NCI-H146 treated with DMSO at 0.1 percent for 48 hours (cell line): ENCODE data around the gene UGT3A1.
"Not testable (repeated sequence)": the region's sequence is repeated elsewhere in the genome, so short reads cannot be mapped to it uniquely, and the experiment has no call there.

ENCODE experiments used
- DNase-seq: peaks from one replicate; lab custom pipeline; 2025; ENCODE audit not compliant: unreplicated experiment; lab: John Stamatoyannopoulos, UW

Gene UGT3A1, protein sequence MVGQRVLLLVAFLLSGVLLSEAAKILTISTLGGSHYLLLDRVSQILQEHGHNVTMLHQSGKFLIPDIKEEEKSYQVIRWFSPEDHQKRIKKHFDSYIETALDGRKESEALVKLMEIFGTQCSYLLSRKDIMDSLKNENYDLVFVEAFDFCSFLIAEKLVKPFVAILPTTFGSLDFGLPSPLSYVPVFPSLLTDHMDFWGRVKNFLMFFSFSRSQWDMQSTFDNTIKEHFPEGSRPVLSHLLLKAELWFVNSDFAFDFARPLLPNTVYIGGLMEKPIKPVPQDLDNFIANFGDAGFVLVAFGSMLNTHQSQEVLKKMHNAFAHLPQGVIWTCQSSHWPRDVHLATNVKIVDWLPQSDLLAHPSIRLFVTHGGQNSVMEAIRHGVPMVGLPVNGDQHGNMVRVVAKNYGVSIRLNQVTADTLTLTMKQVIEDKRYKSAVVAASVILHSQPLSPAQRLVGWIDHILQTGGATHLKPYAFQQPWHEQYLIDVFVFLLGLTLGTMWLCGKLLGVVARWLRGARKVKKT

DNA sequence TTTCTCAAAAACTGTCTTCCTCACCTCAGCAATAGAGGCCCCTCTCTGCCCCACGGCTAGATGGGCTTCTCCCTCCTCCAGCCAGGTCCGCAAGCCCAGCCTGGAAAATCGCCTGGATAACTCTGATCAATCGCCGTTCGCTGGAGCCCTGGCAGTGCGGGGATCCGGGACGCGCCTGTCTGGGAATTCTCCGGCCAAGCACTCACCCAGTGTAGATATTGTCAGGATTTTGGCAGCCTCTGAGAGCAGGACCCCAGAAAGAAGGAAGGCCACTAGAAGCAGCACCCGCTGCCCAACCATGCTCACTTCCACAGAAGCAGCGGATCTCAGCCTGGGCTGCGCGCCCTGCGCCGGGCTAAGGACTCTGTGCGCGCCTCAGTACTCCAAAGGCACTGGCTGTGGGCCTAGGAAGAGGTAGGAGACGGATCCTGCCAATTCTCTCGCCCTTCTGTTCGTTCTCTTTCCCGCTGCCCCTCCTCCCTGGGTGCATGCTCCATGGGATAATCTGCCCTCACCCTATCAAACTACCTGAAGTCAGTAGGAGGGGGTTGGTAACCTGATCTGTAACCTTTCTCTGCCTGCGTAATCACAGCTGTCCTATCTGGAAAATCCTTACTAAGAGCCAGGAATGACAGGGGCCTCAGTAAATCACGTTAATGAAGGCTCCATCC, at the start of gene UGT3A1:
UGT3A1 (minus strand) TSS at position 450 of the 671 bp plus-strand sequence; CDS start at position 300, 150 bp downstream.
- DNase-seq, result no peak

DNA sequence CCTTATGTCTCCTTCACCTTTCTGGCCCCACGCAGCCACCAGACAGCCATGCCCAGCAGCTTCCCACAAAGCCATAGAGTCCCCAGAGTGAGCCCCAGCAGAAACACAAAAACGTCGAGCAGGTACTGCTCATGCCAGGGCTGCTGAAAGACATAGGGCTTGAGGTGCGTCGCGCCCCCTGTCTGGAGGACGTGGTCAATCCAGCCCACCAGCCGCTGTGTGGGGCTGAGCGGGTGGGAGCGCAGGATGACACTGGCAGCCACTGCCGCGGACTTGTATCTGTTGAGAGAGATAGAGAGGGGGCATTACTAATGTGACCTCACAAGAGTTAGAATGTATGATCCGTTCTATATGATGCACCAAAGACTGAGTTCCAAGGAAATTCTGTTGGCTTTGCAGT, 44.5 kb upstream of the UGT3A1 start:
- DNase-seq, result no peak

DNA sequence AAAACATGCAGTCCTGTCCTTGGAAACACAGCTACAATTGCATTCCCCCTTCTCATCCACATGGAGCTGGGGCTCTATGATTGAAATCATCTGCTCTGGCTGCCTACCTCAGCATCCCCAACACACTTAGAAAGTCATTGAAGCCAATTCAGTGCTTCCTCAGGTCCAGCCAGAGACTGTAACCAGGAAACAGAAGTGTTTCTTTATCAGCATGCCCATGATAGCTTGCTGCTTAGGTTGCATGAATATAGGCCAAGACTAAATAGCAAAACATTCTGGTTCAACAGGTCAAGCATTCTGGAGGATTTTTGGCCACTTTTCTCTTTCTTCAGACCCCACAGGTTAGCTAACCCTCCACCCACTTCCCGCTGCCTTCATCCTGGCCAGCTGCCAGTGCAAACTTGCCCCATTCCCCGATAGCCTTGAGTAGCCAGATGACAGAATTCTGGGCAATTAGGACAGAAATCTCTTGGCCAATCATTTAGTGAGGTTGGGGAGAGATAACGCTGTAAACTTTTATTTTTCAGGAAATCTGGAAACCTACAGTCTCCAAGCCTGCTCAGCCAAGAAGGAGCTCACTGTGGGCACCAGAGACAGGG, 43.4 kb upstream of the UGT3A1 start:
- not testable (repeated sequence) for DNase-seq

DNA sequence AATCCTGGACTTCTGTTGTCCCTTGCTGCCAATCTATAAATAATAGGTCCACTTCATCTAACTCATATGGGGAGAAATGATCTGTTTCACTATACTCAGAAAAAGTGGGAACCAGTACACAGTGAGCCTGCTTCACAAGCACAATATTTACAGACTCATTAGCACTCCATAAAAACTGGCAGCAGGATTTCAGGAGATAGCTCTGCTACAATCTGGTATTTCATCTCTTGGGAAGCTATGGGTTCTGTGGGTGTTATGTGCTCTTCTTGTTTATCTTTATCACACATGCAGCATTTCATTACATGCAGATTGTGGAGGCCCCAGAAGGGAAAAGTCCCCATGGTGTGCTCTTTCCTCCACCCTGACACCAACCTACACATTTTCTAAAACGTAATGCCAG, 42.3 kb upstream of the UGT3A1 start:
- DNase-seq, result no peak

DNA sequence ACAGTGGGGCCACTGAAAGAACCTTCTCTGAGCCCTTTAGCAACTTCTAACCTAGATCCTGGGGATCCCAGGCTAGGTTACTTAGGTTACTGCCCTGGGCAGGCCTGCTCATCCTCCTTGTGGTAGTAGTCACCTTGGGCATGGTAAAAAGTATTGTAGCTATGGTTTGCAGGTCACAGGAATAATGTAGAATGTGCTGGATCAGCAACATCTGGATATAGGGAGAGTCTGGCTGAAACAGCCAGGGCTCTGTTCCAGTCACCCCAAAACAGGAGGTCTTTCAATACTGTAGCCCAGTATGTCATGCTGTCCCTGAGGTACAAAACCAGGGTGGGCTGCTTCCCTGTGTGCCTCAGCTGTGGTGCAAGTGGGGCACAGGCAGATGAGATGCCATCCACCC, 41.9 kb upstream of the UGT3A1 start:
- no peak for DNase-seq

DNA sequence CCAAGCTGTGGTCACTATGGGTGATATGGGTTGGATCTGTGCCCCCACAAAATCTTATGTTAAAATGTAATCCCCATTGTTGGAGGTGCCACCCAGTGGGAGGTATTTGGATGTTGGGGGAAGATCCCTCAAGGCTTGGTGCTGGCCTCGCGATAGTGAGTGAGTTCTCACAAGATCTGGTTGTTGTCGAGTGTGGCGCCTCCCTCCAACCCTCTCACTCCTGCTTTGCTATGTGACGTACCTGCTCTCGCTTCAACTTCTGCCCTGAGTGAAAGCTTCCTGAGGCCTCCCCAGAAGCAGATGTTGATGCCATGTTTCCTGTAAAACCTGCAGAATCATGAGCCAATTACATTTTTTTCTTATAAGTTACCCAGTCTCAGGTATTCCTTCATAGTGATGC, 40.0 kb upstream of the UGT3A1 start:
- no peak for DNase-seq

DNA sequence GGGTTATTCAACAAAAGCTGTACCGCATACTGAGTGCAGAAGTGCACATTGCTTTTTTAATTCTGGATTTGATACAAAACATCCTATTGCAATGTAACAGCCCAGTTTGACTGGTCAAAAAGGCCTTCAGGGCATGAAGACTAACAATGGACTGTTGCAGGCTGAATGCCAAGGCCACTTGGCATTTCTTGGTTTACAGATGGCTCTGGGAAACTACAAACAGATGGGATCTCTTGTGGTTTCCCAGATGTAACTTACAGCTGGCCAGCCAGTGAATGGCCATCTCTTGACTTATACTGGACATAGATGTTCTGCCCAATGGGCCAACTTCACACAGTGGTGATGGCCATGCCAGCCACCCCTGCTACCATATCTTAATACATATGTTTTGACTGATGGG, 38.7 kb upstream of the UGT3A1 start:
- DNase-seq, result no peak

DNA sequence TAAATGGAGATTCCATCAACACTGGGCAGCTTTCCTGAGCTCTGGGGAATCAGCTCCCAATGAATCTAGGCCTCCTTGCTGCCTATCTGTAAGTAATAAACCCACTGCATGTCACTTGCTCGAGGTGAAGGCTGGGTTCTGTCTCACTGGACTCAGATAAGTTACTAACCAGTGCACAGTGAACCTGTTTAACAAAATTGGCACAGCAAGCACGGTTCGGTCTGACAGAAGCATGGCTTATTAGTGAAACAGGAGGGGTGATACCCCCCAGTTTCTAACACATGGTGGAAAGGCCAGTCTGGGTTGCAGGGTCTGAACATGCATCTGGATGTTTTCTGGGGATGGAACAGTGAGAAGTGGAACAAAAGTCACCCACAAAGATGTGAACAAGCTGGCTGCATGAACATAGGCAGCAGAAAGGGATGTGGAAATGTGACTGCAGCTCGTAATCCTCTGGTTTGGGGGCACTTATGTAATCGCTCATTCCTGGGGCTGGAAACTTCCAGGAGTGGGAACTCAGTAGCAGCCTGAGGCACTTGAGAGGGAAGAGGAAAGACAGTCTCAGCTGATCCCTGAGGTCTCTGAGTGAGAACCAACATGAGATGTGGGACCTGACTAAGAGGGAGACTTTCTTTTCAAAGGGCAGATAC, 37.8 kb upstream of the UGT3A1 start:
- DNase-seq, result no peak

DNA sequence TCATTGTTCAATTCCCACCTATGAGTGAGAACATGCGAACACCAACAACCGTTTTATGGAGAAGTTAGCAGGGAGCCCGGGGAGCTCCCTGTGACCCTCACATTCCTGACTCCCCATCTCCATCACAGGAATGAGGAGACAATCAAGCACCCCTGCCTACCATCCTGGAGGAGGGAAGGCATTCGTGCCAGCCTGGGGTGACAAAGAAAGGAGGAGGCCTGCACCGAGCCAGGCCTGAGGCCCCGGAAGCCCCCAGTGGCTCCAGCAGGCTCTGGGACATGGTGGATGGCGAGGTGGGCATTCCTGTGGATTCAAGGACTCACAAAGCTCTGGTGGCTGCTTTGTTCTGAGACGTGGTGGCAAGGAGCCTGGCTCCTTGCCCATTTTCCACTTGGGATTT, 36.5 kb upstream of the UGT3A1 start:
- no peak for DNase-seq

DNA sequence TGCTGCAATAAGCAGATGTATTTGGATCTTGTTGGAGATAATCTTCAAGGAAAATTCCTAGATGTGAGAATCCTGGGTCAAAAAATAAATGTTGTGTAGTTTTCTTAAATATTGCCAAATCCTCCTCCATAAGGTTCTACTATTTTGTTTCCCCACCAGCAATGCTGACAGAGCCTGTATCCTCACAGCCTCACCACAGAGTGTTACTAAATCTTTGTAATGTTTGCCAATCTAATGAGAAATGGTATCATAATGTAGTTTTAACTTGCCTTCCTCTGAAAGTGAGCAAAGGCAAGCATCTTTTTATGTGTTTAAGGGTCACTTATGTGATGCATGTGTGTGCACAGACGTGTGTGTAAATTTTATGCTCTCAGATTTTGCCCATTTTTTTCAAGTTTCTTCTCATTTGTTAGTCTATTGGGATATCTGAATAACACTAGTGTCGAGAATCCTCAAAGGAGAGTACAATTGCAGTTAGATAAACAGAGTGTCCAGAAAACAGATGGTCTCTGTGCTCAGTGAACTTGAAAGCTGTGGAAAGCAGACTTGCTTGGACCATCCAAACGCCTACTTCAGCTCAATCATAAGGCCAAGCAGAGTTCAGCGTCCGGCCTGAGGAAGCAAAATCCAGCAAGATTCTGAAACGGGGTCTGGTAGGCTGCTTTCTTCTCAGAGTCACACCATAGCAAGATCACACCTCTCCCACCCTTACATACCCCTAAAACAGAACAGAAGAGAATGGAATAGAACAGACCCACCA, 35.7 kb upstream of the UGT3A1 start:
- DNase-seq, result no peak

DNA sequence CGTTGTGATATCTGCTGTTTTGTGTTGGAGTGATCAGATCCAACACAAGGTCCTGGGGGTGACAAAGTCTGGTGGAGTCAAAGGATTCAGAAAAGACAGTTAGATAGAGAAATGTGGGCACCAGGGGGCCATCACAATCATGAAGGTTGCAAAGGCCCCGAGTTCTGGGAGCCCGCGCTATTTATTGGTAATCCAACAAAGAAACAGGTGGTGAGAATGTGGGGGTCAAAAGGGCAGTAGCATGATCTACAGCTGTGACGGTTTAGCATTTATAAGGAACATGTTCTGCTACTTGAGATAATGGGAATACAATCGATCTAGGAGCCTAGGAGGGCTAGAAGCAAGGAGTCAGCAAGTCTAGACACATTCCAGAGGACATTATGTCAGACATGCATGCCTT, 31.1 kb upstream of the UGT3A1 start:
- DNase-seq, result not testable (repeated sequence)

DNA sequence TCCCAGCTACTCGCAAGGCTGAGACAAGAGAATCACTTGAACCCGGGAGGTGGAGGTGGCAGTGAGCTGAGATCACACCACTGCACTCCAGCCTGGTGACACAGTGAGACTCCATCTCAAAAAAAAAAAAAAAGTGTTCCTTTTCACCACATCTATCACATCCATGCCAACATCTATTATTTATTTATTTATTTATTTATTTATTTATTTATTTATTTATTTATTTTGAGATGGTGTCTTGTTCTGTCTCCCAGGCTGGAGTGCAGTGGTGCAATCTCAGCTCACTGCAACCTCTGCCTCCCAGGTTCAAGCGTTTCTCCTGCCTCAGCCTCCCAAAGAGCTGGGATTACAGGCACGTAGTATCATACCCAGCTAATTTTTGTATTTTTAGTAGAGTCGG, 28.4 kb upstream of the UGT3A1 start:
- DNase-seq, result not testable (repeated sequence)

DNA sequence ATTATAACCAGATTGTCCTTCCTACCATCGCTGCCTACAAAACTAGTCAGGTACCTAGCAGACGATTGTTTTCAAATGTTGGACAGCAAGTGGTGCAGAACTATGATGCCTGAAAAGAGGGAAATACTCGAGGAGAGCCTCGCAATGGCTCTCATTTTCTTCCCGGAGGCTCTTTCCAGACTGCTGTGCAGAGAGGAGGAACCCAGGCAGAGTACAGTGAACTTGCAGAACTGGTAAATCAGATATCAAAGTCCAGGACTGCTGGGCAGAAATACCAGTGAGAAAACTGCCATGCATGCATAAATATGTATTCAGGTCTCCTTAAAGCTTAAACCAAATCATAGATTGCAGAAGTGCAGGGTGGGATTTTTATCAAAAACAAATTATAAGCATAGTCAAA, 26.4 kb upstream of the UGT3A1 start:
- DNase-seq, result no peak

DNA sequence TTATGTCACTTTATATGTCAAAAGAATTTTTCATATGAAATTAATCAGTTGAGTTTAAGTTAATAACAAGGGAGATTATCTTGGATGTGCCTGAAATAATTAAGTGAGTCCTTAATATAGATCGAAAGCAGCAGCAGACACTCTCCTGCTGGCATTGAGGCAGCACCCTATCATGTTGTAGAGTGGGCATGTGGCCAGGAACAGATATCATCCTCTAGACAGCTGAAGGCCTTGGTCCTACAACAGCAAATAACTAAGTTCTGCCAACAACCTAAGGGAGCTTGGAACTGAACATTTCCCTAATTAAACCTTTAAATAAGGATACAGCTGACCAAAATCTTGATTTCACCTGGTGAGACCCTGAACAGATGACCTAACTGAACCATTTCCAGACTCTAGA, 25.8 kb upstream of the UGT3A1 start:
- DNase-seq, result no peak

DNA sequence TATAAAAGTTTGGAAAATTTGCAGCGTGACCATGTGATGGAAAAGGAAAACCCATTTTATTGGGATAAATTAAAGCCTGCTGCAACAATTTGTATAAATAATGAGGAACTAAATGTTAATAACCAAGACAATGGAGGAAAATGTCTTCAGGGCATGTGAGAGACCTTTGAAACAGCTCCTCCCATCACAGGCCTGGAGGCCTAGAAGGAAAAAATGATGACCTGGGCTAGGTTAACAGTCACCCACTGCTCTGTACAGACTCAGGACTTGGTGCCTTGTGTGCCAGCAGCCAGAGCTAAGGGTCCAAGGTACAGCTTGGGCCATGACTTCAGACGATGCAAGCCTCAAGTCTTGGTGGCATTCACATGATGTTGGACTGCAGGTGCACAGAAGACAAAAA, 22.0 kb upstream of the UGT3A1 start:
- no peak for DNase-seq

DNA sequence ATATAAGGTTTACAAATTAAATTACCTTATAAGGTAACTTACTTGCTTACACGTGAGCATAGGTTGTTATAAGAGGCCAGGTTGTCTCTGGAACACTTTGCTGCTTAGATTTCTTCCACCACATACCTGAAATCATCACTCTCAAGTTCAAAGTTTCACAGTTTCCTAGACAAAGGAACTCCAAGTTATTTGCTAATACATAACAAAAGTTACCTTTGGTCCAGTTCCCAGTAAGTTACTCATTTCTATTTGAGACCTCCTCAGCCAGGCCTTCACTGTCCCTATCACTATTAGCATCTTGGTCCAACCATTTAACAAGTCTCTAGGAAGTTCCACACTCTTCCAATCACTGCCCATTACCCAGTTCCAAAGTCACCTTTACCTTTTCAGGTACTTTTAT, 18.5 kb upstream of the UGT3A1 start:
- no peak for DNase-seq

DNA sequence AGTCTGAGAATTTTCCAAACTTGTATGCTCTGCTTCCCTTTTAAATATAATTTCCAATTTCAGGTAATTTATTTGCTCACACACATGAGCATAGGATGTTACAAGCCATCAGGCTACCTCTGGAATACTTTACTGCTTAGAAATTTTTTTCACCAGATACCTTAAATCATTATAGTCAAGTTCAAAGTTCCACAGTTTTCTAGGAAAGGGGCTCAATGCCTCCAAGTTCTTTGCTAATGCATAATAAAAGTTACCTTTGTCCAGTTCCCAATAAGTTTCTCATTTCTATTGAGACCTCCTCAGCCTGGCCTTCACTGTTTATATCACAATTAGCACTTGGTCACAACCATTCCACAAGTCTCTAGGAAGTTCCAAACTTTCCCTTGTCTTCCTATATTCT, 16.2 kb upstream of the UGT3A1 start:
- no peak for DNase-seq

DNA sequence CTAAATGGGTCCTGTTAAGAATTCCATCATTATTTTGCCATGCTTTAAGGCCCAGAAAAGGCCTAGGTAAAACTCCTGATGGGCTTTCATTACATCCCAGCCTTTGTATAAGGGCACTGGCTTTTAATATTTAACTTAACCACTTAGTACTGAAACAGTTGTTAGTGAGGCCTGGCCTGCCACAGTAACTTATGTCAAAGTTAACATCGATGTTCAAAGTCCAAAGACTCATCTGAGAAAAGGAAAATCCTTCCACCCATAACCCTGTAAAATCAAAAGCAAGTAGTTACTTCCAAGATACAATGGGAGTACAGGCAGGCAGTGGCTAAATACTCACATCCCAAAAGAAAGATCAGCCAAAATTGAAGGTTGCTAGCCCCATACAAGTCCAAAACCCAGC, 15.0 kb upstream of the UGT3A1 start:
- no peak for DNase-seq

DNA sequence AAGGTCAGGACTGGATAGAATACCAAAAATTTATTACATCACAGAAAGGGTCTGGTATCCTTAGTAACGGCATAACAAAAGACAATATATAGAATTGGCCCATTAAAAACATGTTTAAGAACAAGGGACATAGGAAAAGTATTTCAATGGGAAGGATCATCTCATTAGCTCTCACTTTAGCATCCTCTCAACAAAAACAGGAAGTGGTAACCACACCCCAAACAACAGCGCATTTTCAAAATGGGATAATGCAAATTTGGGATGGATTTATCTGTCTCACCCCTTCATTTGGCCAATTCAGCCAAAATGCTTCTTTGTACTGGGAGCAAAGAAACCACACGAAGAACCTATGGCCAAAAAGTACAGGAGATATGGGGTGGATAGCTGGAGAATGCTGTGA, 9.8 kb upstream of the UGT3A1 start:
- DNase-seq, result no peak

DNA sequence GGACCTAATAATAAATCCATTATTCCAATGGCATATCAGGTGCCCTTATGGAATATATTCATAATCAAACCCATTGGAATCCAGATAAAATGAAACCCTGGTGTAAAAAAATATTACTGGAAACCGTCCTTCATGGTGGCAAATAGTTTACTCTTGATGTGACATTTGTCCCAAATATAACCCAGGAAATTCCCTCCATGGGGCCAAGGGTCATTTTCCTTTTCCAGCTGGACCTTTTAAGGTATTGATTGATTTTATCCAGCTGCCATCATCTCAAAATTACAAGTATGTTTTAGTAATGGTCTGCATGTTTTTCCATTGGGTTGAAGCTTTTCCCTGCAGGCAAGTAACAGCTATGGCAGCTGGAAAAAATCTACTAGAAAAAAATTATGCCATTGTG, 8.4 kb upstream of the UGT3A1 start:
- no peak for DNase-seq

DNA sequence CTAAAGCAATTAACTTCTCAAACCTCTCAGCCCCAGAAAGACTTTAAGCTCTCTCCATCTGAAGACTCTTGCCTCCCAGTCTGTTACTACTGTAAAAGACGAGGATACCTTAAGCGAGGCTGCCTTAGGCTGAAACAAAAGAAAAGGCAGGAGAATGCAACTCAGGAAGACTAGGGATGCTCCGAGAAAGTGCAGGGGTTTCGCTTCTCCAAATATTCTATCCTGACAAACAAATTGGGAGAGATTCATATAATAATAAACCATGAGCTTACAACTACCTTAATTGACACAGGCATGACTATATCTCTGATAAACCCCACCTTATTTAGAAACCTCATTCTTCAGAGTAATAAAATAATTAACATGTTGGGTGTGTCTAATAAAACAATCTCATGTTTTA, 4.9 kb upstream of the UGT3A1 start:
- DNase-seq, result no peak
